Measurements from ENCODE around the gene UPF1.
"Not testable (repeated sequence)": the region's sequence is repeated elsewhere in the genome, so short reads cannot be mapped to it uniquely, and the experiment has no call there.

The UPF1 gene

DNA sequence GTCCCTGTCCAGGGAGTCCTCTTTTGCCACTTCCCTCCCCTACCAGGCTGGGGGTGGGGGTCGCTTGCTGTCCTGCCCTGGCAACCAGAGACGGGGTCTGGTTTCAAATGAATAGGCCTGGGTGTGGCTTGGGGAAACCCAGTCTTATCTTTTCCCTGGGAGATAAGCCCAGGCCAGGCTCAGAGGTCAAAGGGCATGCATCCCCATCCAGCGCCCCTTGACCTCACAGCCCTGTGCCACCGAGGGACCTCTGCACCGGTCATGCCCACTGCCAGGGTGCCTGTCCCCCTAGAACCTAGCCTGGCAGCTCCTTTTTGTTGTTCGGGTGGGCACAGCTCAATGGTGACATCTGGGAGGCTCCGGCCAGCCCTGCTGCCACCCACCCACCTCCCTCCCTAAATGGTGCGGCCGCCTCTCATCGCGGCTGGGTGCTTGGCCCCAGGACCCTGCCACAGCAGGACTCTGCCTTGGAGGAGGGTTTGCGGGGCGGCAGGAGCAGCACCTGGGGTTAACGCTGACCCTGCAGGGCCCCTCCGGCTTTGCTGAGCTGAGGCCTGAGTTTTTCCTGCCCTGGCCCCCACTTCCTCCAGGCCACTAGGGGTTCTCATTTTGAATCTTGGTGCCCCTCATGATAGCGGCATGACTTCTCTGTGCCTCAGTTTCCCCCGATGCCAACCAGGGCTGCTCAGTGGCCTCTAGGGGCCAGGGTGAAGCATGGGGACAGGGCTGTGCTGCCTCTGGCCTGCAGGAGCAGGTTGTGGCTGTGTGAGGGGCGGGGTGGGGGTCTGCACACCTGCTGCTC, 67.0 kb downstream of the UPF1 start:
- no peak for DNase-seq (ENCODE audit: low read depth)

DNA sequence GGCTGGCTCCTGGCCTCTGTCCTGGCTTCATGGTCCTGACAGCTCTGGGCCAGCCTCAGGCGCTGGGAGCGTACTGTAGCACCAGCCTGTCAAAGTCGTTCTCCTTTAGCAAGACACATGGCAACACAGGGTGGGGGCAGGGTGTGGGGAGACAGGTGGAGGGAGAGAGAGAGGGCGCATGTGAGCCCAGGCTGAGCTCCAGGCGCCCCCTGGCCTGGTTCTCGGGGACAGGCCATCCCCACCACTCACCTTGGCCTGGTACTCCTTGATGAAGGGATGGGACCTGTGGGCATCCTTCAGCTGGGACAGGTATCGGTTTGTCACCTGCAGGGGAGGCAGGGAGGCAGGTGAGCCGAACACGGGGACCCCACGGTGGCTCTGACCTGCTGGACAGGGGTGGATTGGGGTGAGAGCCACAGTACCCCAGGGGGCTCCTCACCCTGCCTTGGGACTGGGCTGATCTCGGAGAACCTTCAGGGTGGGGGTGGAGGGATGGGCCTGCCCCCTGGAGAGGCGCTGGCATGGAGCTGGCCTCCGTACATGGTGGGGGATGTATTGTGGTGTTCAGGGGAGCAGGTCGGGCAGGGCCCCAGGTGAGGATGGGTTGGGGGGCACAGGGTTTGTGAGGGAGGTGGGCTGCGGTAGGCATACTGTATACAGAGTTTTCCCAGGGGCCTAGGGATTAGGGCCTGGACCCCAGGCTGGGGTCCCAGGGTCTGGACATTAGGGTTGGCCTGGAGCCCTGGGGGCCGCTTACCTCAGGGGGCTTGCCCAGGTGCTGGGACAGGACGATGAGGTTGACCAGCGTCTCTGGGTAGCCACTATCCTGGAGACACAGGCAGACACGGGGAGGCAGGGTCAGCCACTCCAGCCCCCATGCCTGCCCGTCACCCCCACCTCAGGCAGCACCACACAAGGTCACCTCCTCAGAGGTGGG, 68.1 kb downstream of the UPF1 start:
- DNase-seq (ENCODE audit: low read depth): no peak

DNA sequence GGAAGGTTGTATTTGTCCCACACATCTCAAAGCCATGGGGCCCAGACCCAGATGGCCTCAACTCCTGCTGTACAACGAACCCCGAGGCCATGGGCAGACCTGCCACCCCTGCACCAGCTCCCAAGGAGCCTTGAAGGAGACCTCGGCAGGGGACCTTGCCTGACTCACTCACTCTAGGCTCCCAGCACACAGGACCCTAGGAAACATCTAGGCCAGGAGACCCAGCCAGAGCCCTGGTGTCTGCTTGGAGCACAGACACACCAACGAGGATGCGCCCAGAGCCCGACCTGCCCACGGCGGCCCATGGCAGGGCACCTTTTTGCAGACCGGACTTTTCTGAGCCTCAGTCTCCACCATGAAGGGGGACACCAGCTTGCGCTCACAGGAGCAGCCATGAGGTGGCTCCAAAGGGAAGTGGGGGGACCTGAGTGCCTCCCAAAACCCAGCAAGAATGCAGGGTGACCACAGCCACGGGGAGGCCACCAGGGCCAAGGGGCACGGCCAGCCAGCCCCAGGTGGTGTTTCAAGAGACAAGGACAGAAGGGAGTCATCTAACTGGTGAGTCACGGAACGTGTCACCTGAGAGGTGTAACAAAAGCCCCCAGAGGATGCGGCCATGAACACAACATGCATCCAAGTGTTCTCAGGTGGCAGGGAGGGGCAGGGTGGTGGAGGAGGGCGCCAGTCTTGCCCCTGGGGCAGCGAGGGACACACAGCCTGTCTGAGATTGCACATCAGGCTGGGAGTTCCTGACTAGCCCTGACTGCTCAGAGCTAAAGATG, 69.1 kb downstream of the UPF1 start:
- DNase-seq (ENCODE audit: low read depth): no peak

DNA sequence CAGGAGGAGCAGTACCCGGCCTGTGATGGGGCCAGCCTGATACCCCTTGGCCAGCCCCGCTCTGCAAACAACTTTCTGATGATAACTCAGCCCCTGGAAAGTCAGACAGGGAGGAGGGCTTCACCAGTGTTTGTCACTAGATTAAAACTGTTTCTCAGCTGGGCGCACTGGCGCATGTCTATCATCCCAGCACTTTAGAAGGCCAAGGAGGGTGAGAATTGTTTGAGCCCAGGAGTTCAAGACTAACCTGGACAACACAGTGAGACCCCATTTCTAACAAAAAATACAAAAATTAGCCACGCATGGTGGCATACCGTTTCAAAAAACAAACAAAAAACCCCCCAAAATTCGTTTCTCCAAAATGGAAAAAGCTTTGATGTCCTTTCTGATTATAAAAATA, 69.7 kb downstream of the UPF1 start:
- no peak for DNase-seq (ENCODE audit: low read depth)

DNA sequence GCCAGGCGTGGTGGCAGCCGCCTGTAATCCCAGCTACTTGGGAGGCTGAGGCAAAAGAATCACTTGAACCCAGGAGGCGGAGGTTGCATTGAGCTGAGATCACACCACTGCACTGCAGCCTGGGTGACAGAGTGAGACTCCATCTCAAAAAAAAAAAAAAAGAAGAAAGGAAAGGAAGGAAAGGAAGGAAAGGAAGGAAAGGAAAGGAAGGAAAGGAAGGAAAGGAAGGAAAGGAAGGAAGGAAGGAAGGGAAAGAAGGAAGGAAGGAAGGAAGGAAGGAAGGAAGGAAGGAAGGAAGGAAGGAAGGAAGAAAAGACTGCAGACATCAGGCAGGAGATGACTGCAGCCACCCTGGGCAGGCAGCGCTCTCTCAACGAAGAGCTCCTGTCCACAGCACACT, 70.8 kb downstream of the UPF1 start:
- not testable (repeated sequence) for DNase-seq (ENCODE audit: low read depth)

DNA sequence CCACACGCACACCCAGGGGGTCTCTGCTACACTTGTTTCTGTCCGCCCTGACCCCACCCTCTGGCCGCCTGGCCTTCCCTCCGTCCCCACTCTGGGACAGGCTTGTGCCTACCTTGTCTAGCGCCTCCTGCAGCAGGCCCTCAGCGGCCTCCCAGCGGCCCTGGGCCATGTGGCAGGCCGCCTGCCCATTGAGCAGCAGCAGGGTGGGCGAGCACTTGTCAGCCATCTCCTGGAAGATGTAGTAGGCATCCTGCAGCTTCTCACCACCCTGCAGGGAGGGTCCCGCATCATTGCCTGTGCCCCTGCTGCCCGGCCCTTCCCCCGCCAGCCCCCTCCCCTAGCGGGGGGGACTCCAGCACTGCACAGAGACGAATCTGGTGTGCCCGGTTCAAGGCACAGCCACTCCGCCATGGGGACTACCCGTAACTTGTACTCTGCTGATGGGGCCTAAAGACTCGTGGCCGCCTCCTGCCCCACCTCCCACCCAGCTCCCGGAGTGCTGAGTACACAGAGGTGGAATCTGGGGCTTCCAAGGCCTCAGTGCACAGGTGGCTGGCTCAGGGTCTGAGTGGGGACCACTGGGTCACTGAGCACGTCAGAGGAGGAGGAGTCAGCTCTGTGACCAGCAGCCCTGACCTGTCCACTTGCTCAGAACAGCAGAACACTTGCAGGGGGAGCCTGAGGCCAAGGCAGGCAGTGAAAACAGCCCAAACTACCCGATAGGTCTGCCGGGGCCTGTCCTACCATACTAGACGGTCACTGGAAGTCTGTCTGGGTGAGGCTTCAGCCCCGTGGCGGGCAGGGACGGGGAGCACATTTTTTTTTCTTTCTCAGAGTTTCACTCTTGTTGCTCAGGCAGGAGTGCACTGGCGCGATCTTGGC, 71.6 kb downstream of the UPF1 start:
- no peak for DNase-seq (ENCODE audit: low read depth)

DNA sequence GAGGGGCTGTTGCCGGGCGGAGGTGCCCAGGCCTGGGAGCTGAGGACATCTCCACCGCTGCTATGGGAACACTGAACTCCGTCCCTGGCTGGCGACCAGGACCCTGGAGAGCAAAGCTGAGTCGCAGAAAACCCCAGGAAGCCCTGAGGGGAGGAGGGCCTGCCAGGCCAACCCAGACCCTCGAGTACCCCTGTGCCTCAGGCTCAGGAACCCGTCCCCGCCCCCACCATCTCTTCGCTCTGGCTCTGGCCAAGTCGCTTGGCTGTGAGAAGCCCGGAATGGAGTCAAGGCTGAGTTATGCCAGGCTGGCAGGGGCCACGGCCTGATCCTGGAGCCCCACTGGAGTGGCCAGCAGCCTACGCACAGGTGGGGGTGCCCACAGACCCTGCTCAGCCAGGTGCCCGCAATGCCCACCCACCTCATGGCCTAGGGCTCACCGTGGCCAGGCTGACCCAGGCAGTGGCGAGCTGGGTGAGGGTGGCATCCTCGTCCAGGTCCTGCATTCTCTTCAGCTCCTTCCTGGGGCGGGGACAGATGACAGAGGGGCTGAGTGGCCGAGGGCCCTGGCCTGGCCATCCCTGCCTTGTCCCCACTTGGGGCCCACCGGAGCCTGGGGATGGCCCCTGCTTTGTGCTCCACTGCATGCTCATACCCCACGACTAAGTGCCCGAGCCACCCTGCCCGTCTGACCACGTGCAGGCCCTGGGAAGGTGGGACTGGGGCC, 72.7 kb downstream of the UPF1 start:
- DNase-seq (ENCODE audit: low read depth): no peak

- DNase-seq (ENCODE audit: low read depth): no peak
Measured at GRCh38 chr19:18905058-18905456, 73.3 kb downstream of the UPF1 start.

- no peak for DNase-seq (ENCODE audit: low read depth)
Measured at GRCh38 chr19:18905513-18906236, 73.9 kb downstream of the UPF1 start.

DNA sequence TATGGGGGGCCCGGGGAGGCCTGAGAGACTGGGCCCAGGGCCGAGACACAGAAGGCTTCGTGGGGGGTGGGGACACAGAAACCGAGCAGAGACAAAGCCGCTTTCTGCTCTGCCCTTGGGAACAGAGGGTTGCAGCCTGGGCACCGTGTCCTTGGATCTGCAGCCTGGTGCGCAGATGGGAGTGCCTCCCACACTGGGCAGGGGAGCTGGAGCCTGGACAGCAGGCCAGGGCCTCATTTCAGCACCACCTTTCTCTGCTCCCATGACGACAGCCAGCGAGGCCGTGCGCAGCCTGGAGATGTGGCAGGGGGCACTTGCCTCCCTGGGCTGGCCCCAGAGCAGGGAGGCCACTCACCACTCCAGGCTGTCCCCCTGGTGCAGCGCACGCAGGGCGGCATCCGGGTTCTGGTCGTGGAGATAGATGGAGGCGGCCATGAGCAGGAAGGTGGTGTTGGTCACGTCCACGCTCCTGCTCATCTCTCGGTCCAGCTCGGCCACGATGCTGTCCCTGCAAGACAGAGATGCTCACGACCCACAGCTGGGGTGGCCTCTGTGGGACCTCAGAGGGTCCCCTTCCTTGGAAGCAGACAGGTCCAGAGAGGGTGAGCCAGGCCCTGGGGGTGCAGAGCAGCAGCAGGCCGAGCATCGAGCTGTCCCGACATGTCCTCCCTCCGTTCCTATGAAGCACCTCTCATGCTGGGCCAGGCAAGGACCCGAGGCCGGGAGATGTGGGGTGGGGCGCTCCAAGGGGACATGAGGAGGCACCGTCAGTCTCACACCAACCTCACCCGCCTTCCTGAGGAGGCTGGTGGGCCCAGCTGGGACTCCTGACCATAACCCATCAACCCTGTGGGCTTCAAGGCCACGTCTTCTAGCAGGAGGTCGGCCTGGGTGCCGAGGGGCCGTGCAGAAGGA, 75.1 kb downstream of the UPF1 start:
- no peak for DNase-seq (ENCODE audit: low read depth)

DNA sequence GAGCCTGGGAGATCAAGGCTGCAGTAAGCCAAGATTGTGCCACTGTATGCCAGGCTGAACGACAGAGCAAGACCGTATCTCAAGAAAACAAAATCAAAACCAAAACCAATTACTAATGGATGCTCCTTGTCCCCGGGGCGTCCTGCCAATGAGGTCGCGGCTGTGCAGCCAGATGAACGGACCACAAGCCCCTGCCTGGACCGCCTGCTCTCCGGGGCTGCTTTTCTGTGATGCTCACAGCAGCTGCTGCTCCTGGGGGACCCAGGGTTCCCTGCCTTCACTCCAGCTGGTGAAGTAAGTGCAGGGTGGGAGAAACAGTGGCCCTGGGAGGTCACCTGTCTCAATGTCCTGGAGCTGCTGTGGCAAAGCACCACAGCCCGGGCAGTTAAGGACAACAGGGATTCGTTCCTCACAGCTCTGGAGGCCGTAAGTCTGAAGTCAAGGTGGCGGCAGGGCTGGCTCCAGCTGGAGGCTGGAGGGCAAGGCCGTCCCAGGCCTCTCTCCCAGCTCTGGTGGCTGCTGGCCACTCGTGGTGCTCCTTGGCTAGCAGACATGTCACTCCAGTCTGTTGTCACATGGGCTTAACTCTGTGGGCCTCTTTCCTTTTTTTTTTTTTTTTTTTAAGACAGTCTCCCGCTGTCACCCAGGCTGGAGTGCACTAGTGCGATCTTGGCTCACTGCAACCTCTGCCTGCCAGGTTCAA, 77.3 kb downstream of the UPF1 start:
- DNase-seq (ENCODE audit: low read depth): no peak

DNA sequence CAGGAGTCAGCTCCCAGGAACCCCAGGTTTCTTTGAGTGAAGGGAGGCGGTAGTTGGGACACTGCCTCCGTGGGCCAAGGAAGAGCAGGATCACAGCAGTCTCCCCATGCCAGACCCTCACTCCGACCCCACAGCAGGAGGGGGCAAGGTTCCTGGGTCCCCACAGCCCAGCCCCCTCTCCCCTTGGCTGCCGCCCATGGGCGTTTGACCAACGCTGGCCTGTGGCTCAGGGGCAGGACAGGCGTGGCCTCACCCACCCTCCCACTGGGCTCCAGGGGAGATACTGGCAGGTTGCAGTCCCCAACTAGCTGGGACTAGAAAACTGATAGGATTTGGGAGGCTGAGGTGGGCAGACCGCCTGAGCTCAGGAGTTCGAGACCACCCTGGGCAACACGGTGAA, 78.3 kb downstream of the UPF1 start:
- DNase-seq (ENCODE audit: low read depth): no peak

DNA sequence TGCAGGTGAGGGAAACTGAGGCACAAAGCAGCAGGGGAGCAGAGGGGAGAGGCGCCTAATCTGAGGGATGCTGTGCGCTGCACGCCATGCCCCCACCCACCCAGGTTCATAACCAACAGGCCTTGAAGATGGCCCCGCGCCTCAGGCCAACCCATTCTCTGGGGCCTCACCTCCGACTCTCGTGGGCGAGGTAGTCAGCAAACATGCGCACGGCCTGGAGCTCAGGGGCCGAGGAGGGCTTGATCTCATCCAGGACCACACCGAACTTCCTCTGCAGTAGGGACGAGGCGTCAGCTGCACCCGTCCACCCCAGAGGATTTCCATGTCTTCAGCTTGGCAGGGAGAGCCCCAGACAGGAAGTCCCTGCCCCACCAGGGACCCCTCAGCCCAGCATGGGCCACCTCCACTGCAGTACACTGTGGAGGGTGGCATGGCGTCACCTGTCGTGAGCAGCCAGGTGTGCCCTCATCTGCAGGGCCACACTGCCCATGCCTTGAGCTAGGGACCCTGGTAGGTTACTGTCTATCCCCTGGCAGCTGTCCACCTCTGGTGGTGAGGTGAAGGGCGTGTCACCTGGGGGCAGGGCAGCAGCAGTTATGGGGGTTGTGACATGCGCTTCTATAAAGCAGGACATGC, 79.2 kb downstream of the UPF1 start:
- DNase-seq (ENCODE audit: low read depth): no peak

GRCh38 chr19:18912933-18913332, 81.2 kb downstream of the UPF1 start:
- no peak for DNase-seq (ENCODE audit: low read depth)

DNA sequence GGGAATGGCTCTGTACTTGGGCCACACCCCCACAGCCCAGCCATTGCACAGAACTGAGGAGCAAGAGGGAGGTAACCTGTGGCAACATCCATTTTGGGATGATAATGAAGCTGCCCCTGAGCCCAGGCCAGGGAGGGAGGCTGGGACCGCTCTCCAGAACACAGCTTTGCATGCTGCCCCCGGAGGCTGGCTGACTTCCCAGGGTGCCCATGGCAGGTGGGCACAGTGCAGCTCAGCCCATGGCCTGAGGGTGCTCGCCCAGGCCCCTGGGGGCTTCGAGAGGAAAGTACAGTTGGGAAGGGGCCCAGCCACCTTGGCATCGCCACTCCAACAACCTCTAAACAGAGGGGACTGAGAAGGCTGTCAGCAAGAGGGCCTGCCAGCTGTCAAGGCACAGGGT, 81.7 kb downstream of the UPF1 start:
- no peak for DNase-seq (ENCODE audit: low read depth)

DNA sequence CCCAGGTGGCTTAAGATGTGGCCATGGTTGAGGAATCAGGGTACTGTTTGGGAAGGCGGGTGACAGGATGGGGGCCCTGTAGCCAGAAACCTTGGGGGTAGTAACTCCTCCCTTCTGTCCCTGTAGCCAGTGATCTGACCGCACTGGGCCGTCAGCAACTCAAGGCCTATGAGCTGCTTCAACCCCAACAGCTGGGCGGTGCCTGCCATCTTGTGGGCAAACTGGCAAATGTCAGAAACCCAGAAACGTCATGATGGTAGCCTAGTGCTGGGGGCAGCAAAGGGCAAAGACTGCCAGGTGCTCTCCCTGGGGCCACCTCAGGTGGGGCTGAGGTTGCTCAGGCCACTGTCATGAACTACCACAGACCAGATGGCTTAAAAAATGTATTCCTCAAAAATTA, 83.9 kb downstream of the UPF1 start:
- peak; percentile 48 for DNase-seq (ENCODE audit: low read depth)

DNA sequence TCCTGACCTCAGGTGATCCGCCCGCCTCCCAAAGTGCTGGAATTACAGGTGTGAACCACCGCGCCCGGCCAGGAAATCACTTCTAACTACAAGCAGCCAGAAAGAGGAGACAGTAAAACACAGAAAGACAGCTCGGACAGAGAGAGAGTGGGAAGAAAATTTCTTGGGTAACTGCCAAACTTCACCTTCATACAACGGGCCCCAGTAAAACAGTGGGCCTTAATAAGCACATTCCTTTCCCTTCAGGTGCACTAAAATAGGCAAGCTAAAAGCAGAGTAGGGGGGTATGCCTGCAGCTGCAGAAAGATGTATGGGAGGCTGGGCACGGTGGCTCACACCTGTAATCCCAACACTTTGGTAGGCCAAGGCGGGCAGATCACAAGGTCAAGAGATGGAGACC, 85.8 kb downstream of the UPF1 start:
- not testable (repeated sequence) for DNase-seq (ENCODE audit: low read depth)

Data from amniotic epithelial cell (primary cell).